ACC112 (cell line): ENCODE data around the gene SERINC5.
"Not testable (repeated sequence)": the region's sequence is repeated elsewhere in the genome, so short reads cannot be mapped to it uniquely, and the experiment has no call there.

Experiments
- H2AFZ ChIP-seq: fragments of 200-600 bp; sonication (generic); one replicate; pipeline ENCODE4 v1.6.0; 2017; ENCODE audit warnings: antibody characterized with exemption, low read length; ENCODE audit not compliant: unreplicated experiment
- H3K27ac ChIP-seq: fragments of 200-600 bp; sonication (generic); 2 replicates; pipeline ENCODE4 v1.5.1; 2014; ENCODE audit warnings: low read depth, mild to moderate bottlenecking, antibody characterized with exemption, low read length, moderate library complexity
- H3K27me3 ChIP-seq: fragments of 200-600 bp; sonication (generic); 2 replicates; pipeline ENCODE4 v1.6.1; 2014; ENCODE audit warnings: mild to moderate bottlenecking, antibody characterized with exemption, low read length, moderate library complexity, mixed read lengths; ENCODE audit not compliant: insufficient read depth
- H3K36me3 ChIP-seq: fragments of 200-600 bp; sonication (generic); 2 replicates; pipeline ENCODE4 v1.6.1; 2016; ENCODE audit warnings: mild to moderate bottlenecking, antibody characterized with exemption, low read length, moderate library complexity, mixed read lengths; ENCODE audit not compliant: insufficient read depth
- H3K4me1 ChIP-seq: fragments of 200-600 bp; sonication (generic); one replicate; pipeline ENCODE4 v1.6.1; 2016; ENCODE audit warnings: low read length, mixed read lengths; ENCODE audit not compliant: insufficient read depth, unreplicated experiment, control insufficient read depth
- H3K4me3 ChIP-seq: fragments of 200-600 bp; sonication (generic); 2 replicates; pipeline ENCODE4 v1.5.1; 2014; ENCODE audit warnings: mild to moderate bottlenecking, low read depth, low read length
- H3K79me2 ChIP-seq: fragments of 200-600 bp; sonication (generic); one replicate; pipeline ENCODE4 v1.6.0; 2016; ENCODE audit warnings: low read length; ENCODE audit not compliant: control insufficient read depth, unreplicated experiment, insufficient read depth

SERINC5 gene

GRCh38 chr5:80255811-80256712 is at the start of gene SERINC5:
TSS of gene SERINC5 (minus strand) at chr5:80256048. CDS start at chr5:80255922, 126 bp downstream.
- H2AFZ ChIP-seq, result peak within 1 kb of the TSS; percentile 99
- no peaks in the 10 kb centered on the region for H3K36me3 ChIP-seq
- H3K27me3 ChIP-seq, result no peaks in the 10 kb centered on the region
- peaks cover 10% of the 10 kb centered on the region for H3K79me2 ChIP-seq
- H3K4me3 ChIP-seq, result peak within 1 kb of the TSS; percentile 80
- peak within 1 kb of the TSS; percentile 54 for H3K27ac ChIP-seq
- H3K4me1 ChIP-seq, result peaks cover 6% of the 10 kb centered on the region

DNA sequence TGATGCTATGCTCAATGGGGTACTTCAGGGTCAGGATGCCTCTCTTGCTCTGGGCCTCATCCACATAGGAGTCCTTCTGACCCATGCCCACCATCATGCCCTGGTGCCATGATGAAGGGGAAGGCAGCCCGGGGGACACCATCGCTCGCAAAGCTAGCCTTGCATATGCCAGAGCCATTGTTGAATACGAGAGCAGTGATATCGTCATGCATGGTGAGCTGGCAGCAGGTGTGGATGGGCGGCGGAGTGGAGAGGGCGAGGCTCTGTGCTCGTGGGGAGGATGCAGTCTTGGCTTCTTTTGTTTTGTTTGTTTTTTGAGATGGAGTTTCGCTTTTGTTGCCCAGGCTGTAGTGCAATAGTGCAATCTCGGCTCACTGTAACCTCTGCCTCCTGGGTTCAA is 46.8 kb upstream of the SERINC5 start:
- Histone ChIP-seq H3K4me3 (no peak overlapping the region), H3K79me2 (no peaks in the 10 kb centered on the region), H3K27me3 (no peaks in the 10 kb centered on the region), H3K36me3 (no peaks in the 10 kb centered on the region), H3K27ac (no peak overlapping the region), H2AFZ (no peak overlapping the region), H3K4me1 (no peaks in the 10 kb centered on the region)

DNA sequence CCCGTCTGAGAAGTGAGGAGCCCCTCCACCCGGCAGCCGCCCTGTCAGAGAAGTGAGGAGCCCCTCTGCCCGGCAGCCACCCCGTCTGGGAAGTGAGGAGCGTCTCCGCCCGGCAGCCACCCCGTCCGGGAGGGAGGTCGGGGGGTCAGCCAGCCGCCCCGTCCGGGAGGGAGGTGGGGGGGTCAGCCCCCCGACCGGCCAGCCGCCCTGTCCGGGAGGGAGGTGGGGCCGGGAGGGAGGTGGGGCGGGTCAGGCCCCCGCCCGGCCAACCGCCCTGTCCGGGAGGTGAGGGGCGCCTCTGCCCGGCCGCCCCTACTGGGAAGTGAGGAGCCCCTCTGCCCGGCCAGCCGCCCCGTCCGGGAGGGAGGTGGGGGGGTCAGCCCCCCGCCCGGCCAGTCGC is 45.5 kb upstream of the SERINC5 start:
- not testable (repeated sequence) for H3K27ac ChIP-seq, H3K4me1 ChIP-seq

DNA sequence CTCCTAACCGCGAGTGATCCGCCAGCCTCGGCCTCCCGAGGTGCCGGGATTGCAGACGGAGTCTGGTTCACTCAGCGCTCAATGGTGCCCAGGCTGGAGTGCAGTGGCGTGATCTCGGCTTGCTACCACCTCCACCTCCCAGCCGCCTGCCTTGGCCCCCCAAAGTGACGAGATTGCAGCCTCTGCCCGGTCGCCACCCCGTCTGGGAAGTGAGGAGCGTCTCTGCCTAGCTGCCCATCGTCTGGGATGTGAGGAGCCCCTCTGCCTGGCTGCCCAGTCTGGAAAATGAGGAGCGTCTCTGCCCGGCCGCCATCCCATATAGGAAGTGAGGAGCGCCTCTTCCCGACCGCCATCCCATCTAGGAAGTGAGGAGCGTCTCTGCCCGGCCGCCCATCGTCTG is 44.9 kb upstream of the SERINC5 start:
- H3K4me1 ChIP-seq, H3K27me3 ChIP-seq, H3K36me3 ChIP-seq, H3K27ac ChIP-seq, H2AFZ ChIP-seq, H3K4me3 ChIP-seq, H3K79me2 ChIP-seq: not testable (repeated sequence)

More for the DNA sequence above, 45.5 kb upstream of the SERINC5 start:
- H3K36me3 ChIP-seq, H3K79me2 ChIP-seq, H2AFZ ChIP-seq, H3K4me3 ChIP-seq, H3K27me3 ChIP-seq: not testable (repeated sequence)

DNA sequence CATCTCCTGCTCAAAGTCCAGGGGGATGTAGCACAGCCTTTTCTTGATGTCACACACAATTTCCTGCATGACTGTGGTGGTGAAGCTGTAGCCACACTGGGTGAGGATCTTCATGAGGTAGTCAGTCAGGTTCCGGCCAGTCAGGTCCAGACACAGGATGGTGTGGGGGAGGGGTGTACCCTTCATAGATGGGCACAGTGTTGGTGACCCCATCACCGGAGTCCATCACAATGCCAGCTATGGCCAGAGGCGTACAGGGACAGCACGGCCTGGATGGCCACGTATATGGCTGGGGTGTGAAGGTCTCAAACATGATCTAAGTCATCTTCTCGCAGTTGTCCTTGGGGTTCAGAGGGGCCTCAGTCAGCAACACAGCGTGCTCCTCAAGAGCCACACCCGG is 44.3 kb upstream of the SERINC5 start:
- Histone ChIP-seq H3K4me3 (no peak overlapping the region), H3K4me1 (no peaks in the 10 kb centered on the region), H3K79me2 (no peaks in the 10 kb centered on the region), H3K36me3 (no peaks in the 10 kb centered on the region), H3K27ac (no peak overlapping the region), H3K27me3 (no peaks in the 10 kb centered on the region), H2AFZ (no peak overlapping the region)

DNA sequence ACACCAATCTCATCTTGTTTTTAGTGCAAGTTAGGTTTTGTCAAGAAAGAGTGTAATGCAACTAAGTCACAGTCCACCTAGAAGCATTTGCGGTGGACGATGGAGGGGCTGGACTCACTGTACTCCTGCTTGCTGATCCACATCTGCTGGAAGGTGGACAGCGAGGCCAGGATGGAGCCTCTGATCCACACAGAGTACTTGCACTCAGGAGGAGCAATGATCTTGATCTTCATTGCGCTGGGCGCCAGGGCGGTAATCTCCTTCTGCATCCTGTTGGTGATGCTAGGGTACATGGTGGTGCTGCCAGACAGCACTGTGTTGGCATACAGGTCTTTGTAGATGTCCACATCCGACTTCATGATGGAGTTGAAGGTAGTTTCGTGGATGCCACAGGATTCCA is 43.8 kb upstream of the SERINC5 start:
- Histone ChIP-seq H3K27me3 (no peaks in the 10 kb centered on the region), H2AFZ (no peak overlapping the region), H3K4me1 (no peaks in the 10 kb centered on the region), H3K27ac (no peak overlapping the region), H3K4me3 (no peak overlapping the region), H3K36me3 (no peaks in the 10 kb centered on the region), H3K79me2 (no peaks in the 10 kb centered on the region)

GRCh38 chr5:80296121-80296520 is 40.3 kb upstream of the SERINC5 start:
- H2AFZ ChIP-seq, result no peak overlapping the region
- no peak overlapping the region for H3K4me3 ChIP-seq
- H3K27ac ChIP-seq, result no peak overlapping the region
- H3K79me2 ChIP-seq, result no peaks in the 10 kb centered on the region
- H3K27me3 ChIP-seq, result peaks cover 10% of the 10 kb centered on the region
- H3K36me3 ChIP-seq, result no peaks in the 10 kb centered on the region
- no peaks in the 10 kb centered on the region for H3K4me1 ChIP-seq

DNA sequence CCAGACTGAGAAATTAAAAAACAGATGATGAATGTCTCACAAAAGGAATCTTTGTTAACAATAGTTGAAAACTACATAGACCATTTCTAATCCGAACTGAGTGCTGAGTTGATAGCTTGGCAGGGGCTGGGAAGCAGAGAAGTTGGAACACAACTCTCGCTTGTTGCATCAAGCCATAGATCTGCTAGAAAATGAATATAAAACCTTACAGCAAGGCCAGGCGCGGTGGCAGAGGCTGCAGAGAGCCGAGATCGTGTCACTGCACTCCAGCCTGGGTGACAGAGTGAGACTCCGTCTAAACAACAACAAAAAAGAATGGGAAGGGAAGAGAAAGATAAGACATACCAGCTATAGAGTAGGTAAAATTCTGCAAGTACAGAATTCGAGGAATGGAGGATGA is 35.9 kb upstream of the SERINC5 start:
- Histone ChIP-seq H2AFZ (no peak overlapping the region), H3K4me3 (no peak overlapping the region)

GRCh38 chr5:80289320-80289719 is 33.5 kb upstream of the SERINC5 start:
- Histone ChIP-seq H3K79me2 (no peaks in the 10 kb centered on the region), H2AFZ (no peak overlapping the region), H3K4me3 (no peak overlapping the region), H3K27ac (no peak overlapping the region), H3K36me3 (no peaks in the 10 kb centered on the region), H3K27me3 (peaks cover 22% of the 10 kb centered on the region), H3K4me1 (no peaks in the 10 kb centered on the region)

More for the DNA sequence above, 35.9 kb upstream of the SERINC5 start:
- Histone ChIP-seq H3K4me1 (no peaks in the 10 kb centered on the region), H3K79me2 (no peaks in the 10 kb centered on the region), H3K27me3 (peaks cover 14% of the 10 kb centered on the region), H3K27ac (no peak overlapping the region), H3K36me3 (no peaks in the 10 kb centered on the region)

DNA sequence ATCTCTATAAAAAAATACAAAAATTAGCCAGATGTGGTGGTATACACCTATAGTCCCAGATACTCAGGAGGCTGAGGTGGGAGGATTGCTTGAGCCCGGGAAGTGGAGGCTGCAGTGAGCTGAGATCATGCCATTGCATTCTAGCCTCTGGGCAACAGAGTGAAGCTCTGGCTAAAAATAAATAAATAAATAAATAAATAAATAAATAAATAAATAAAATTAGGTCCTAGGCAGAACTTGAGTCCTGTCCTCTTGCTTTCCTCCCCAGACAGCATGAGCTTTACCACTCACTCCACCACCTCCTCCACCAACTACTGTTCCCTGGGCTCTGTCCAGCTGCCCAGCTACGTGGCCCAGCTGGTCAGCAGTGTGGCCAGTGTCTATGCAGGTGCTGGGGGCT is 32.3 kb upstream of the SERINC5 start:
- Histone ChIP-seq H3K36me3 (no peaks in the 10 kb centered on the region), H3K79me2 (no peaks in the 10 kb centered on the region), H3K4me3 (no peak overlapping the region), H2AFZ (no peak overlapping the region), H3K4me1 (no peaks in the 10 kb centered on the region), H3K27me3 (peaks cover 22% of the 10 kb centered on the region), H3K27ac (no peak overlapping the region)

- H3K36me3 ChIP-seq, result no peaks in the 10 kb centered on the region
- H2AFZ ChIP-seq, result no peak overlapping the region
- no peaks in the 10 kb centered on the region for H3K79me2 ChIP-seq
- H3K4me1 ChIP-seq, result no peaks in the 10 kb centered on the region
- no peak overlapping the region for H3K4me3 ChIP-seq
- no peak overlapping the region for H3K27ac ChIP-seq
- H3K27me3 ChIP-seq, result peaks cover 13% of the 10 kb centered on the region
These were observed 28.9 kb upstream of the SERINC5 start for GRCh38 chr5:80284720-80285119.
